RWPE2 (cell line): ENCODE results near the gene INF2.

Experiments
- ATAC-seq: fragments of 200-7000 bp; cut with Tn5 transposase; 3 replicates; pipeline ENCODE4 v1.9.1; 2021; ENCODE audit warnings: low read depth
- DNase-seq: peaks from one replicate; pipeline ENCODE4 v3.0.0-alpha.2; 2020; ENCODE audit warnings: low spot score
- H3K27ac ChIP-seq: fragments of 450-650 bp; 2 replicates; pipeline ENCODE4 v1.5.1; 2017; ENCODE audit warnings: mild to moderate bottlenecking; ENCODE audit not compliant: poor library complexity, severe bottlenecking
- H3K27me3 ChIP-seq: fragments of 250-450 bp; sonication (Bioruptor Pico); 2 replicates; pipeline ENCODE4 v1.5.1; 2021; ENCODE audit warnings: mild to moderate bottlenecking, moderate library complexity; ENCODE audit not compliant: insufficient read depth, poor library complexity, severe bottlenecking
- H3K36me3 ChIP-seq: fragments of 250-450 bp; sonication (Bioruptor Pico); 2 replicates; pipeline ENCODE4 v1.5.1; 2020; ENCODE audit warnings: low read depth, mild to moderate bottlenecking, moderate library complexity
- H3K4me1 ChIP-seq: fragments of 250-450 bp; sonication (Bioruptor Pico); 2 replicates; pipeline ENCODE4 v1.5.1; 2021; ENCODE audit warnings: mild to moderate bottlenecking, moderate library complexity; ENCODE audit not compliant: insufficient read depth, poor library complexity, severe bottlenecking
- H3K4me3 ChIP-seq: fragments of 250-450 bp; sonication (Bioruptor Pico); 2 replicates; pipeline ENCODE4 v1.5.1; 2021; ENCODE audit warnings: mild to moderate bottlenecking, moderate library complexity; ENCODE audit not compliant: severe bottlenecking
- H3K9me3 ChIP-seq: fragments of 250-450 bp; sonication (Bioruptor Pico); 2 replicates; pipeline ENCODE4 v1.5.1; 2021; ENCODE audit warnings: mild to moderate bottlenecking, moderate library complexity; ENCODE audit not compliant: severe bottlenecking
- CTCF ChIP-seq: fragments of 450-650 bp; IDR thresholded peaks from one replicate; pipeline ENCODE4 v1.5.1; 2017; ENCODE audit warnings: mild to moderate bottlenecking, moderate library complexity; ENCODE audit not compliant: poor library complexity, severe bottlenecking

INF2 gene

GRCh38 chr14:104689109-104689880, at the start of gene INF2:
Gene INF2 (plus strand): TSS chr14:104689618. CDS start chr14:104701366, 11,748 bp downstream.
- H3K9me3 ChIP-seq = no peaks in the 10 kb centered on the region
- peaks cover 32% of the 10 kb centered on the region for H3K36me3 ChIP-seq
- ATAC-seq (peak; percentile 47), DNase-seq (no peak)
- peak; percentile 30 for TF ChIP-seq CTCF
- H3K4me3 ChIP-seq = peak within 1 kb of the TSS; percentile 94
- peaks cover 42% of the 10 kb centered on the region for H3K4me1 ChIP-seq
- peak within 1 kb of the TSS; percentile 97 for H3K27ac ChIP-seq
- no peaks in the 10 kb centered on the region for H3K27me3 ChIP-seq

- peaks cover 33% of the 10 kb centered on the region for H3K27me3 ChIP-seq
- H3K9me3 ChIP-seq = no peaks in the 10 kb centered on the region
- no peak overlapping the region for H3K27ac ChIP-seq
- DNase-seq (no peak), ATAC-seq (peak; percentile 89)
- TF ChIP-seq CTCF = peak; percentile 96
- no peaks in the 10 kb centered on the region for H3K36me3 ChIP-seq
- no peaks in the 10 kb centered on the region for H3K4me1 ChIP-seq
- no peak overlapping the region for H3K4me3 ChIP-seq
These were observed 49.4 kb upstream of the INF2 start for GRCh38 chr14:104639885-104640548.

DNA sequence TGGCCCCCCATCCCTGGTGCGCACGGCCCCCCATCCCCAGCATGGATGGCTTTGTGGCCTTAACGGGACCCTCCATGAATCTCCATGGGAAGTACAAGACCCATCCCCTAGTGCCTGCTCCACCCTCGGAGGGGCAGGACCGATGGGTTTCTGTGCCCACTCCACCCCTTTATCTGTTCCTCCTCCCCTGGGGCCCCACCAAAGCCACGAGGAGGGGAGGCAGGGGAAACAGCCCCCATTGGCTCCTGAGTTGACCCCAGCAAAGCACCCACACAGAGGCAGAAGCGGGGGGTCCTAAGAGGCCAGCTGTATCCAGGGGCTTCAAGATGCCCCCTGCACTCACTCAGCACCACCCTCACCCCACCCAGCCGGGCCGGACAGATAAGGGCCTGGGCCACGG, 48.7 kb upstream of the INF2 start:
- no peak for ATAC-seq

GRCh38 chr14:104641753-104642539, 47.5 kb upstream of the INF2 start:
- Histone ChIP-seq H3K36me3 (no peaks in the 10 kb centered on the region), H3K27me3 (peaks cover 25% of the 10 kb centered on the region)
- ATAC-seq = no peak

More for the DNA sequence above, 48.7 kb upstream of the INF2 start:
- Histone ChIP-seq H3K4me1 (no peaks in the 10 kb centered on the region), H3K4me3 (no peak overlapping the region), H3K27me3 (peaks cover 33% of the 10 kb centered on the region), H3K9me3 (no peaks in the 10 kb centered on the region), H3K36me3 (no peaks in the 10 kb centered on the region), H3K27ac (no peak overlapping the region)
- DNase-seq = no peak
- no peak for TF ChIP-seq CTCF

More at GRCh38 chr14:104641753-104642539, 47.5 kb upstream of the INF2 start:
- no peaks in the 10 kb centered on the region for H3K9me3 ChIP-seq
- DNase-seq = no peak
- no peak overlapping the region for H3K27ac ChIP-seq
- H3K4me3 ChIP-seq = no peak overlapping the region
- no peaks in the 10 kb centered on the region for H3K4me1 ChIP-seq
- no peak for TF ChIP-seq CTCF
